GM21528 (cell line): ENCODE data around the gene PXDC1.
A peak's percentile ranks its signal among the peaks of the same experiment; 100 is the strongest.

ENCODE experiments used
- ATAC-seq: cut with Tn5 transposase; IDR thresholded peaks from one replicate; pipeline ENCODE4 v1.9.1; 2021; ENCODE audit warnings: mild to moderate bottlenecking, moderate library complexity; ENCODE audit not compliant: unreplicated experiment, low FRiP score

PXDC1 gene

DNA sequence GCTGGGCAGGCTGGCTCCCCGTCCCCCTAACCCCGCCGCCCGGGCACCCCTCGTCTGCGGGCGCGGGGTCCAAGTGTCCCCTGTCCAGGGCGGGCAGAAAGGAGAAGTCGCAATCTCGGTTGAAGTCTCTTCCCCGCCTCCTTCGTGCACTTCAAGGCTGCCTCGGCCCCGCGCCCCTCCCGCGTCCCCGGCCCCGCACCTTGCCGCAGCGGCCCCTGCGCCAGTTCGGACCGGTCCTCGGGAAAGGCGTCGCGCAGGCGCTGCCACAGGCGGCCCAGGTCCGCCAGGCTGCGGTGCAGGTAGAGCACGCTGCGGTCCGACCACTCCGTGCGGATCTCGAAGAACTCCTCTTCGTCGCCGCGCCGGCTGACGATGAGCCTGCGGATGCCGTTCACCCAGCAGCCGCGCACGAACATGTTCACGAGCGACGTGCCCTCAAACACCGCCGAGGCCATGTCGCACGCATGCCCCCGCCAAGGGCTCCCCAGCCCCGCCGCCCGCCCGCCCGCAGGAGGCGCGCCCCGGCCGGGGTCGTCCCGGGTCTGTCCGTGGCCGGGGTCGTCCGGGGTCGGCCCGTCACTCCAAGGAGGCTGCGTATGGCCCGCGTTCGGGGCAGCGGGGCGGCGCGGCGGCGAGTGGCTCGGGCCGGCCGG is at the start of gene PXDC1:
PXDC1 (minus strand) TSS at position 637 of the 653 bp plus-strand sequence; CDS start at position 455, 182 bp downstream.
- ATAC-seq = peak; percentile 16

DNA sequence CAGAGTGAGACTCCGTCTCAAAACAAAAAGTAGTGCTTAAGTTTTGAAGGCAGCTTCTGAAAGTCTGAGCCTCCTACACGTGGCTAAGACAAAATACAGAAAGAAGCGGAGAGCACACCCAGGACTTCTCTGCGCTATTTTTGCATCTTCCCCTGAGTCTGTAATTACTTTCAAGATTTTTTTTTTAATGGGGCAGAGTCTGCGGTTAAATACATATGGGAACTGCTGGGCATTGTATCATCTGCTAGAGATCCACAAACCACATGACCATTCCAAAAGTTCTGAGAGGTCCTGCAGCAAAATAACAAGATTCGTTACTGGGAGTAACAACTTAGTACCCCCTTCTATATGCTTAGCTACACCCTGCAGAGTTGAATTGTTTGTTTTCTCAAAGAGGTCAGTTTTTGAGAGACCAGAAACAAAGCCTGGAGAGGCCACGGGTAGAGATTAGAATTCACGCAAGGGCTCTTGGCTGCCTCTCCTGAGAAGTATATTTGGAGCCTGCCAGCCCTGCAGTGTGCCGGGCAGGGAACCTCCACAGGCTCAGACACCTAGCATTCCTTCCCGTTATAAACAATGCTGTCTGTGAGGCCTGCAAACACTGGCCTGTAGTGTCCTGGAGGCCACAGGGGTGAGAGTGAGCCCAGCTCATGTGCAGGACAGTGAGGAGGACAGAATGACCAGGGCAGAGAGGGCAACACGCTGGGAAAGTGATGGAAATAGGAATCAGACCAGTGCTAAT is 49.5 kb upstream of the PXDC1 start:
- no peak for ATAC-seq

- no peak for ATAC-seq
Measured at GRCh38 chr6:3799719-3800118, 48.2 kb upstream of the PXDC1 start.

- no peak for ATAC-seq
Measured at GRCh38 chr6:3798055-3798919, 46.8 kb upstream of the PXDC1 start.

GRCh38 chr6:3797231-3798054 is 45.9 kb upstream of the PXDC1 start:
- ATAC-seq = no peak

- ATAC-seq = no peak
Measured at GRCh38 chr6:3796719-3797041, 45.2 kb upstream of the PXDC1 start.

DNA sequence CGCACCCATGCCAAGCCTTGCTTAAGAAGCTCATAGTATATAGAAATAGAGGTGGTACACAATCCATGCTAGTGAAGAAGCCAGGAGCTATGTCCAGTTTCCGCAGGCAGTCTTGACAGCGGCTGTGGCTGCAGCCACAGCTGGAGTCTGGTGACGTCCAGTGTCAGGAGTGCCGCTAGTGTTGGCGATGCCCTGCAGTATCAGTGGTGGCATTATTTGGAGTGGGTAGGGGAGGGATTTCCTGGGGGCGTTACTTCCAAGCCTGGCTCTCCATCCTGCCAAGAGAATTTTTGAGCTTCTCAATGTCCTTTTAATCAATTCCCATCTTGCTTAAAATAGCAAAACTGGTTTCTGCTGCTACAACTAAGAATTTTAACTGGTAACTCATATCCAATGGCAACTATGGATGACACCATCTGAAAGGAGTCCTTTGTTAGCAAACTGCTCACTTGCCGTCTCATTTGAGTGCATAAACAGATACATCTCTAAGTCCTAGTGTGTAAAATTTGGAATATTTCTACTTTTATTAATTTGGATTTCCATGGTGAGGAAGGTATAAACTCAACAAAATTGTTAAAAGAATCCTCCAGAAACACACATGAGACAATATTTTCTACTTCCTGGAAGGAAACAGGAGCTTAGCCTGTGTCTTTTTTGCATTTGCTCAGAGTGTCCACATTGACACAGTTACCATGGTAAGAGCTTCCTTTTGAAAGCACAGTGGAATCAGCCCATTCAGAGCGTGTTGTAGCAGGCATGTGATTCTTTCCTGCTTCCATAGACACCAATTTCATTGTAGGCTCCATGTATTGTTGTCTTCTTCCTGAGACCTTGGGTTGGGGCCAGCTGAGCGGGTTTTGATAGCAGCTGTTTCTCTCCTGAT is 44.6 kb upstream of the PXDC1 start:
- no peak for ATAC-seq

- peak; percentile 71 for ATAC-seq
Measured at GRCh38 chr6:3794092-3794491, 42.6 kb upstream of the PXDC1 start.

- ATAC-seq = peak; percentile 30
Measured at GRCh38 chr6:3793545-3793944, 42.0 kb upstream of the PXDC1 start.

GRCh38 chr6:3791526-3792203 is 40.2 kb upstream of the PXDC1 start:
- ATAC-seq = no peak

DNA sequence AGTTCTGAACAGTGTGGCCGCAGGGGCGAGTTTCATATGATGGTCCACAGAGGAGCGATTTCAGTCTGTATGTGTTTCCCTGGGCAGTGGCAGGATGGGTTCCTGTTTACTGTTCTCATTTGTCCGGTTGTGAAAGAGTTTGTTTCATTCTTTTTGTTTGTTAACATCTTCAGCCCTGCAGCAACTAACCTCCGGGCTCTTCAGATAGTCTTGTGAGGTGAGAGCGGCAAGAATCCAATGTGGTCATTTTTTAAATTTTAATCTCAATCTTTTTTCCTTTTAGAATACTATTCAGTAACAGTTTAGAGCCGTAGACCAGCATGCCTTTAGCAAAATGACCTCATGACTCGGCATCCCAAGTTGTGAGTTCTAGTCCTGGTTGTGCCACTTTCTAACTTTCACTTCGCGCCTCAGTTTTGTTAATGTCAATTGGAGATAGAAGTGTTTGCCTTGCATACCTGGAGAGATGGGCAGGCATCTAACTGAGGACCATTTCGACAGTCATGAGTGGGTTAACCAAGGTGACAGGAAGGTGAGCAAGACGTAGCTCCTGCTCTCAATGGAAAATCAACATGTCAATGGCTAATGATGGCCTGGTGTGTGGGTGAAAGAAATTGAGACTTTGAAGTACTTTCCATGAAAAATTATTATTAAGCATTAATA is 38.5 kb upstream of the PXDC1 start:
- no peak for ATAC-seq

GRCh38 chr6:3789018-3789895 is 37.7 kb upstream of the PXDC1 start:
- ATAC-seq = no peak

DNA sequence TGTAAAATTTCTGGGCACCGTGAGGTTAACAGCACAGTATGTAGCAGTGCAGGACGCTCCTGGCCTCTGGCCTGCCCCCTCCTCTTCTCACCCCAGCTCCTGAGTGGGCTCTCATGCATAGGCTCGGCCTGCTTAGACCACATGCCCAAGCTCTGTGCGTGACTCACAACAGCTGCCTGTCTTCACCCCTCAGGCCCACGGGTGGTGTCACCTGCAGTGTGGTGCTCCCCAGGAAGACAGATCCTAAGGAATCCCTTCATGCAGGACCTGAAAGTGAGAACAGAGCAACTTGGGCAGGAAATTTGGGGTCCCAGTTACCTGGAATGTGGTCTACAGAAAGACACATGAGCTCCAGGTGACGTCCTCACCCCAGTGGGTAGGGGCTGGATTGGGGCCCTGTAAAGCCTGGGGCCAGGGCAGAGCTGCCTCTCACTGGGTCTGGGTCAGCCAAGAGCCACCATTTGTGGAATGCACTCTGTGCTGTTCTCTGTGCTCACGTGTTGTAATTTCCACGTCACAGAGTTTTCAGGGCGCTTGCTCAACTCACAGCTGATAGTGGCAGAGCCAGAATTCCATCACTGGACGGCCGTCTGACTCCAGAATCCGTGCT is 37.0 kb upstream of the PXDC1 start:
- ATAC-seq = no peak

- no peak for ATAC-seq
Measured at GRCh38 chr6:3786141-3786540, 34.6 kb upstream of the PXDC1 start.

DNA sequence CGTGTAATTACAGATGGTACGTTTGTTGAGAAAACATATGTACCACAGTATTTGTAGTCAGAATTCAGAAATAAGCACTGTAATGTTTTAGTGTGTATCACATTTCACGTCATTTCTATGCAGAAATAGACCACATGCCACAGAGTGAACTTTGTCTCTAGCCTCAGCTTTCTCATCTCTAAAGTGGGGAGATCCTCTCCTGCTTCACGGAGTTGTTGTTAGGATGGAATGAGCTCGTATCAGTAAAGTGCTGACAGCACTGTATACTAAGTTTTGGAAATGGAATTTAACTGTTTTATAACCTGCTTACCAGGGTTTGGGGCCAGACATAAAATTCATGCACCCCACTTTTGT is 34.2 kb upstream of the PXDC1 start:
- no peak for ATAC-seq

DNA sequence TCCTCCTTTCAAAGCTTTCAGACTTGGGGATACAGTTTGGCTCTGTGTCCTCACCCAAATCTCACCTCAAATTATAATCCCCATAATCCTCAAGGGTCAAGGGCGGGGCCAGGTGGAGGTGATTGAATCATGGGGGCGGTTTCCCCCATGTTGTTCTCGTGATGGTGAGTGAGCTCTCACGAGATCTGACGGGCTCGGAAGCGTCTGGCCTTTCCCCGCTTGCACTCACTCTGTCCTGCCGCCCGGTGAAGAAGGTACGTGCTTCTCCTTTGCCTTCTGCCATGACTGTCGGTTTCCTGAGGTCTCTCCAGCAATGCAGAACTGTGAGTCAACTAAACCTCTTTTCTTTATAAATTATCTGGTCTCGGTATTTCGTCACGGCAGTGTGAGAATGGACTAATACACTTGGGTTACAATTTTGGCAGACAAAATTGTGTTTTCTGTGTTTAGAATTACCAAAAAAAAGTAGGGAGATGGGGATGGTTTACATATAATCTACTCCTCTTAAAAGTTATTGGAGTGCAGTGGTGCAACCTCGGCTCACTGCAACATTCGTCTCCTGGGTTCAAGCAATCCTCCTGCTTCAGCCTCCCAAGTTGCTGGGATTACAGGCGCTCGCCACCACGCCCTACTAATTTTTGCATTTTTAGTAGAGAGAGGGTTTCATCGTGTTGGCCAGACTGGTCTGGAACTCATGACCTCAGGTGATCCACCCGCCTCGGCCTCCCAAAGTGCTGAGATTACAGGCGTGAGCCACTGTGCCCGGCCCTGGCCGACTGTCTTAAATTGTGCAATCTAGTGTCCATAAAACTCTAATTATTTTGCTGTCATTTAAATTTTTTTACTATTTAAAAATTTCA is 33.6 kb upstream of the PXDC1 start:
- ATAC-seq = no peak
